H1 (cell line): ENCODE measurements around the gene TM4SF1. TPM values are rescaled to one million over a fixed set of nuclear protein-coding genes. Genes with fewer than 3 reads are reported as not detected.

Experiments
- CTCF ChIA-PET: fragments of 300-600 bp; sonication (Branson Sonifier 250); formaldehyde crosslinking; loops from one replicate; lab custom pipeline; 2021; ENCODE audit not compliant: partially characterized antibody; lab: Charles Lee
- POLR2A ChIA-PET: fragments of 300-600 bp; sonication (Branson Sonifier 250); formaldehyde crosslinking; loops from one replicate; lab custom pipeline; 2021; ENCODE audit warnings: inconsistent platforms; ENCODE audit not compliant: partially characterized antibody; lab: Charles Lee
- DNase-seq, 2 experiments: peaks; one replicate each; pipeline versions ENCODE4 v3.0.0 to v3.0.0-alpha.2; 2010 to 2022; ENCODE audit warnings: low spot score in 2 of 2, low read depth in 1 of 2, mixed read lengths in 1 of 2
- FAIRE-seq: peaks from 2 replicates; lab custom pipeline; 2011; peaks lifted over from hg19 to GRCh38; lab: Jason Lieb, UNC
- H2AFZ ChIP-seq: 2 replicates; pipeline ENCODE4 v1.8.1; 2012; ENCODE audit warnings: low read length, inconsistent platforms
- H2AK5ac ChIP-seq: 2 replicates; pipeline ENCODE4 v1.6.1; 2013; ENCODE audit warnings: low read depth, low read length
- H2BK120ac ChIP-seq: replicated peaks from 2 replicates; pipeline ENCODE3; 2013; ENCODE audit warnings: low read depth, low read length, inconsistent platforms
- H2BK12ac ChIP-seq: 2 replicates; pipeline ENCODE4 v1.6.1; 2013; ENCODE audit warnings: low read depth, low read length
- H2BK15ac ChIP-seq: 2 replicates; pipeline ENCODE4 v1.6.1; 2013; ENCODE audit warnings: low read length
- H2BK20ac ChIP-seq: 2 replicates; pipeline ENCODE4 v1.6.1; 2013; ENCODE audit warnings: low read length
- H2BK5ac ChIP-seq: 2 replicates; pipeline ENCODE4 v1.6.1; 2013; ENCODE audit warnings: low read depth, low read length
- H3K14ac ChIP-seq: 2 replicates; pipeline ENCODE4 v1.6.1; 2013; ENCODE audit warnings: inconsistent platforms; ENCODE audit not compliant: insufficient read length
- H3K18ac ChIP-seq: 2 replicates; pipeline ENCODE4 v1.6.1; 2013; ENCODE audit warnings: low read length; ENCODE audit errors: extremely low read depth
- H3K23ac ChIP-seq: 2 replicates; pipeline ENCODE4 v1.6.1; 2013; ENCODE audit warnings: inconsistent platforms; ENCODE audit not compliant: insufficient read length
- H3K23me2 ChIP-seq: 2 replicates; pipeline ENCODE4 v1.6.1; 2013; ENCODE audit warnings: low read depth, low read length
- H3K27ac ChIP-seq: 2 replicates; pipeline ENCODE4 v1.6.1; 2011; ENCODE audit warnings: low read depth, low read length, inconsistent platforms
- H3K27me3 ChIP-seq, 4 experiments: replicated peaks in 1 of 4; 1 replicate in 1 of 4; 2 replicates in 3 of 4; pipeline versions ENCODE4 v1.6.1 to v1.8.1; 2011 to 2013; ENCODE audit warnings: low read length in 3 of 4, mild to moderate bottlenecking in 3 of 4, inconsistent platforms in 2 of 4, mixed read lengths in 2 of 4, moderate library complexity in 1 of 4; ENCODE audit not compliant: control insufficient read depth in 3 of 4, insufficient read depth in 3 of 4; ENCODE audit errors: extremely low read depth in 1 of 4
- H3K36me3 ChIP-seq, 4 experiments: 2 replicates each; pipeline versions ENCODE4 v1.6.1 to v1.8.1; 2011 to 2013; ENCODE audit warnings: mild to moderate bottlenecking in 4 of 4, low read length in 3 of 4, moderate library complexity in 2 of 4, control low read depth in 1 of 4, inconsistent platforms in 1 of 4; ENCODE audit not compliant: insufficient read depth in 4 of 4, control insufficient read depth in 2 of 4
- H3K4ac ChIP-seq: replicated peaks from 2 replicates; pipeline ENCODE3; 2013; ENCODE audit warnings: low read length, low read depth, mixed read lengths, inconsistent platforms; ENCODE audit not compliant: insufficient read length
- H3K4me1 ChIP-seq, 4 experiments: replicated peaks in 1 of 4; 1 replicate in 1 of 4; 2 replicates in 3 of 4; pipeline versions ENCODE4 v1.6.1 to v1.8.1; 2011 to 2013; ENCODE audit warnings: low read length in 3 of 4, inconsistent platforms in 2 of 4, mixed read lengths in 1 of 4; ENCODE audit not compliant: insufficient read depth in 4 of 4, control insufficient read depth in 3 of 4
- H3K4me2 ChIP-seq, 2 experiments: 2 replicates each; pipeline versions ENCODE4 v1.6.1 to v1.8.1; 2011 to 2013; ENCODE audit warnings: low read depth in 2 of 2, low read length in 2 of 2, control low read depth in 1 of 2, inconsistent platforms in 1 of 2, mild to moderate bottlenecking in 1 of 2; ENCODE audit not compliant: insufficient read depth in 1 of 2
- H3K4me3 ChIP-seq, 4 experiments: fragments of 200-600, 300-600 bp in 1 of 4; sonication (generic), shearing (Covaris generic), sonication (Bioruptor Twin) in 1 of 4; 2 replicates each; pipeline versions ENCODE4 v1.5.1 to v1.8.1; 2011 to 2016; ENCODE audit warnings: low read length in 4 of 4, low read depth in 3 of 4, control low read depth in 2 of 4, inconsistent platforms in 2 of 4, mild to moderate bottlenecking in 2 of 4, mixed read lengths in 1 of 4, moderate library complexity in 1 of 4; ENCODE audit not compliant: insufficient read depth in 2 of 4; ENCODE audit errors: extremely low read depth in 1 of 4
- H3K56ac ChIP-seq: replicated peaks from 2 replicates; pipeline ENCODE3; 2013; ENCODE audit warnings: low read depth, mild to moderate bottlenecking, mixed read lengths, low read length, inconsistent platforms; ENCODE audit not compliant: insufficient read length
- H3K79me1 ChIP-seq: 2 replicates; pipeline ENCODE4 v1.6.1; 2013; ENCODE audit warnings: low read depth, low read length, control low read depth
- H3K79me2 ChIP-seq, 2 experiments: 2 replicates each; pipeline versions ENCODE4 v1.6.1 to v1.8.1; 2012 to 2013; ENCODE audit warnings: low read length in 2 of 2, mild to moderate bottlenecking in 2 of 2, inconsistent platforms in 1 of 2; ENCODE audit not compliant: insufficient read depth in 2 of 2, control insufficient read depth in 1 of 2
- H3K9ac ChIP-seq, 4 experiments: replicated peaks in 1 of 4; 1 replicate in 1 of 4; 2 replicates in 3 of 4; pipeline versions ENCODE4 v1.6.1 to v1.8.1; 2011 to 2013; ENCODE audit warnings: low read depth in 3 of 4, low read length in 3 of 4, control low read depth in 2 of 4, mild to moderate bottlenecking in 2 of 4, moderate library complexity in 2 of 4, inconsistent platforms in 1 of 4; ENCODE audit errors: extremely low read depth in 1 of 4
- H3K9me3 ChIP-seq, 2 experiments: 2 replicates each; pipeline versions ENCODE4 v1.6.1 to v1.8.1; 2012 to 2013; ENCODE audit warnings: mild to moderate bottlenecking in 2 of 2, moderate library complexity in 2 of 2, control low read depth in 1 of 2, inconsistent platforms in 1 of 2, low read depth in 1 of 2, low read length in 1 of 2, mixed read lengths in 1 of 2; ENCODE audit not compliant: insufficient read depth in 2 of 2
- H4K20me1 ChIP-seq, 2 experiments: replicated peaks in 1 of 2; 2 replicates each; pipeline versions ENCODE3 to v1.8.1; 2011 to 2013; ENCODE audit warnings: inconsistent platforms in 2 of 2, low read length in 2 of 2, mild to moderate bottlenecking in 1 of 2; ENCODE audit not compliant: insufficient read depth in 2 of 2, control insufficient read depth in 1 of 2
- H4K5ac ChIP-seq: 2 replicates; pipeline ENCODE4 v1.6.1; 2013; ENCODE audit warnings: low read length, low read depth, mixed read lengths, inconsistent platforms; ENCODE audit not compliant: insufficient read length
- H4K8ac ChIP-seq: 2 replicates; pipeline ENCODE4 v1.8.0; 2013; ENCODE audit warnings: mild to moderate bottlenecking, moderate library complexity, low read length, inconsistent platforms; ENCODE audit not compliant: insufficient read depth; ENCODE audit errors: extremely low read depth
- H4K91ac ChIP-seq: replicated peaks from 2 replicates; pipeline ENCODE3; 2013; ENCODE audit warnings: low read length, mixed read lengths, inconsistent platforms; ENCODE audit not compliant: insufficient read length
- BACH1 ChIP-seq: IDR thresholded peaks from 2 replicates; pipeline ENCODE4 v1.6.1; 2012; ENCODE audit warnings: low read length, improper control_type of control experiment
- BRCA1 ChIP-seq: IDR thresholded peaks from 2 replicates; pipeline ENCODE4 v1.6.1; 2012; ENCODE audit warnings: low read depth, low read length, improper control_type of control experiment
- CHD2 ChIP-seq: IDR thresholded peaks from 2 replicates; pipeline ENCODE4 v1.6.1; 2012; ENCODE audit warnings: low read length, improper control_type of control experiment
- EZH2 ChIP-seq: fragments of 200-600 bp; sonication (generic); IDR thresholded peaks from 2 replicates; pipeline ENCODE4 v1.7.1; 2012; ENCODE audit warnings: low read depth, mild to moderate bottlenecking, moderate library complexity, low read length, inconsistent platforms; ENCODE audit not compliant: severe bottlenecking
- FOSL1 ChIP-seq: IDR thresholded peaks from 2 replicates; pipeline ENCODE4 v1.6.1; 2011; ENCODE audit warnings: mild to moderate bottlenecking, low read depth, low read length, moderate library complexity; ENCODE audit not compliant: insufficient read depth
- GABPA ChIP-seq: IDR thresholded peaks from 2 replicates; pipeline ENCODE4 v1.6.1; 2011; ENCODE audit warnings: mild to moderate bottlenecking, low read length, moderate library complexity, borderline replicate concordance; ENCODE audit not compliant: insufficient read depth
- HDAC6 ChIP-seq: IDR thresholded peaks from one replicate; pipeline ENCODE4 v1.7.1; 2012; ENCODE audit warnings: low read depth, mild to moderate bottlenecking, inconsistent platforms, low read length, moderate library complexity
- KDM5A ChIP-seq: fragments of 200-600 bp; IDR thresholded peaks from 2 replicates; pipeline ENCODE4 v1.7.1; 2012; ENCODE audit warnings: mild to moderate bottlenecking, low read length, inconsistent platforms, mixed read lengths
- POLR2AphosphoS5 ChIP-seq: IDR thresholded peaks from 2 replicates; pipeline ENCODE4 v1.6.1; 2011; ENCODE audit warnings: low read depth, low read length
- RBBP5 ChIP-seq: IDR thresholded peaks from 2 replicates; pipeline ENCODE4 v1.7.1; 2012; ENCODE audit warnings: low read depth, mild to moderate bottlenecking, inconsistent platforms, low read length, moderate library complexity, borderline replicate concordance
- TAF7 ChIP-seq: optimal IDR thresholded peaks from 2 replicates; pipeline ENCODE3; 2011; ENCODE audit warnings: low read depth, mild to moderate bottlenecking, inconsistent platforms, low read length, moderate library complexity, borderline replicate concordance
- TBP ChIP-seq: IDR thresholded peaks from 2 replicates; pipeline ENCODE4 v1.6.1; 2011; ENCODE audit warnings: low read depth, low read length, improper control_type of control experiment
- YY1 ChIP-seq: IDR thresholded peaks from 2 replicates; pipeline ENCODE4 v1.6.1; 2011; ENCODE audit warnings: low read depth, mild to moderate bottlenecking, low read length
- WGBS, 2 experiments: shearing (Covaris generic) in 1 of 2; methylation state at CpG; one replicate each; pipeline versions ENCODE4 v1.1.6 to v1.1.7; 2013 to 2015; ENCODE audit warnings: low lambda C conversion rate in 2 of 2, mixed read lengths in 2 of 2, inconsistent platforms in 1 of 2, low coverage in 1 of 2, missing lambda C conversion rate in 1 of 2; ENCODE audit not compliant: insufficient replicate concordance in 2 of 2, insufficient coverage in 1 of 2, insufficient read length in 1 of 2; ENCODE audit errors: extremely low coverage in 1 of 2, missing lambda C conversion rate in 1 of 2; 5-methylcytosine and 5-hydroxymethylcytosine counted together
- polyA plus RNA-seq, 7 experiments: library from polyadenylated mRNA; depleted of rRNA in 3 of 7; stranded (reverse) in 5 of 7; unstranded in 2 of 7; fragments of >200 nt in 5 of 7; fragments of 200-250 nt in 2 of 7; gene quantifications; 1 replicate in 5 of 7; 2 replicates in 1 of 7; 4 replicates in 1 of 7; pipeline versions ENCODE4 v1.2.1 to v1.2.3, GENCODE V29; 2011 to 2013; ENCODE audit warnings: missing spikeins in 2 of 7, mixed read lengths in 2 of 7
- total RNA-seq: library from RNA; stranded (reverse); fragmentation: NEBNext Ultra II Directional; extraction: Animal tissue kit (Norgen Biotek cat#: 25700); gene quantifications from 2 replicates; pipeline ENCODE4 v1.2.1, GENCODE V29; 2021

The TM4SF1 gene
- total and polyA plus RNA-seq, 2 of the 8 experiments (the other 6 are each of a cell fraction or from before 2014, with no cell fraction given) = 0.26 to 1.3 TPM

- WGBS, 2 experiments = 82% methylated on average over 6 of the region's 6 CpGs; no CpG with 5 or more reads in 1 of the 2 experiments
- H3K18ac ChIP-seq = no peak overlapping the region
- no peak for DNase-seq
- TF ChIP-seq RBBP5 (no peak), TAF7 (no peak), KDM5A (no peak), FOSL1 (no peak), HDAC6 (no peak), YY1 (no peak), GABPA (no peak), CHD2 (no peak), EZH2 (no peak), TBP (no peak), POLR2AphosphoS5 (no peak), BACH1 (no peak), BRCA1 (no peak)
Measured at GRCh38 chr3:149381173-149382100, 4.0 kb upstream of the TM4SF1 start.

More at GRCh38 chr3:149381173-149382100, 4.0 kb upstream of the TM4SF1 start:
- Histone ChIP-seq H4K20me1 (no peaks in the 10 kb centered on the region), H2AFZ (no peak overlapping the region), H4K8ac (no peak overlapping the region), H3K9ac (no peak overlapping the region), H3K79me2 (no peaks in the 10 kb centered on the region), H2BK120ac (no peak overlapping the region), H3K36me3 (no peaks in the 10 kb centered on the region), H3K23me2 (no peaks in the 10 kb centered on the region), H3K4me3 (no peak overlapping the region), H4K91ac (no peak overlapping the region), H4K5ac (no peak overlapping the region), H2BK20ac (no peak overlapping the region), H2BK5ac (no peak overlapping the region), H3K23ac (no peak overlapping the region), H3K56ac (no peak overlapping the region), H3K4me1 (peaks cover 0 to 5% (median 3%) of the 10 kb centered on the region in 4 experiments; a peak in 5 of 7 replicates), H3K4me2 (no peak overlapping the region), H2BK12ac (no peak overlapping the region), H3K27ac (no peak overlapping the region), H3K14ac (no peak overlapping the region), H3K79me1 (no peaks in the 10 kb centered on the region), H2BK15ac (no peak overlapping the region), H3K9me3 (peaks cover 0 to 6% of the 10 kb centered on the region in 2 experiments; a peak in 1 of 4 replicates), H3K4ac (no peak overlapping the region), H2AK5ac (no peak overlapping the region), H3K27me3 (no peaks in the 10 kb centered on the region)
- ChIA-PET CTCF (interaction anchor here (0.6 to 1.5 kb wide), 3 partner anchors 20 to 86 kb away, joined by 4 read pairs; no protein-coding TSS in a partner anchor), POLR2A (interaction anchor here (0.6 kb wide), 1 partner anchor 303 kb away, joined by 3 read pairs; no protein-coding TSS in a partner anchor)
- no peak for FAIRE-seq
